ENCODE measurements around the gene OSTN.

The OSTN gene

DNA sequence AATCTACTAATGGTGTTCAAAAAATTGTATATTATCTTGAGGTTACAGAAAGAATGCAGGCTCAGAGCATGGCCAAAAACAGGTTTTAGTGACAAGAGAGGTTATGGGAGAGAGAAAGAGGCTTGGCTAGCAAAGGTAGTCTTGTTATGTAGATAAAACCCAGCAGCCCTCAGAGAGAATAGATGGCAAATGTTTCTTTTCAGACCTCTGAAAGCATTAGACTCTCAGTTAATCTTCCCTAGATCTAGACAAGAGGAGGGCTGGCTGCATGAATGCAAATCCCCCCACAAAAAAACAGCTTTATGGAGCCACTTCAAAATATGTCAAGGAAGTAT is 62.2 kb downstream of the OSTN start:
- no peak overlapping the region for H2AFZ ChIP-seq (ENCODE audit: low read length)
- no peaks in the 10 kb centered on the region for H3K9me2 ChIP-seq (replicated peaks; ENCODE audit: low read depth, low read length)
- no peaks in the 10 kb centered on the region for H3F3A ChIP-seq (ENCODE audit: low read depth)
- no peaks in the 10 kb centered on the region for H3K27me3 ChIP-seq (ENCODE audit: insufficient read depth, low read length, poor library complexity, severe bottlenecking)
- TF ChIP-seq EZH2phosphoT487 (IDR thresholded peaks at IDR 0.05; ENCODE audit: borderline replicate concordance), result no peak
- no peaks in the 10 kb centered on the region for H3K4me1 ChIP-seq (ENCODE audit: insufficient read depth, low read length, poor library complexity, severe bottlenecking)
- H3K9ac ChIP-seq (ENCODE audit: low read depth, low read length, poor library complexity, severe bottlenecking), result no peak overlapping the region
- H3K9me3 ChIP-seq (ENCODE audit: insufficient read depth, low read depth, low read length), result no peaks in the 10 kb centered on the region
- no peaks in the 10 kb centered on the region for H4K20me1 ChIP-seq (ENCODE audit: insufficient read depth, low read length, poor library complexity, severe bottlenecking)
- no peak overlapping the region for H3K4me3 ChIP-seq (ENCODE audit: low read length, poor library complexity, severe bottlenecking)
- no peak overlapping the region for H3K4me2 ChIP-seq (ENCODE audit: low read depth, low read length, poor library complexity, severe bottlenecking)
- no peaks in the 10 kb centered on the region for H3K79me2 ChIP-seq (ENCODE audit: insufficient read depth, low read length)
- no peaks in the 10 kb centered on the region for H3K36me3 ChIP-seq (ENCODE audit: insufficient read depth, low read length)

GRCh38 chr3:191262650-191263049 is 63.6 kb downstream of the OSTN start:
- Histone ChIP-seq H3K9me2 (replicated peaks; ENCODE audit: low read depth, low read length) (no peaks in the 10 kb centered on the region), H3K27me3 (ENCODE audit: insufficient read depth, low read length, poor library complexity, severe bottlenecking) (no peaks in the 10 kb centered on the region), H3K79me2 (ENCODE audit: insufficient read depth, low read length) (no peaks in the 10 kb centered on the region), H3K4me1 (ENCODE audit: insufficient read depth, low read length, poor library complexity, severe bottlenecking) (no peaks in the 10 kb centered on the region), H3K4me3 (ENCODE audit: low read length, poor library complexity, severe bottlenecking) (no peak overlapping the region), H2AFZ (ENCODE audit: low read length) (no peak overlapping the region), H3K4me2 (ENCODE audit: low read depth, low read length, poor library complexity, severe bottlenecking) (no peak overlapping the region), H3K36me3 (ENCODE audit: insufficient read depth, low read length) (no peaks in the 10 kb centered on the region), H3K9me3 (ENCODE audit: insufficient read depth, low read depth, low read length) (no peaks in the 10 kb centered on the region), H3K9ac (ENCODE audit: low read depth, low read length, poor library complexity, severe bottlenecking) (no peak overlapping the region), H4K20me1 (ENCODE audit: insufficient read depth, low read length, poor library complexity, severe bottlenecking) (no peaks in the 10 kb centered on the region), H3F3A (ENCODE audit: low read depth) (no peaks in the 10 kb centered on the region)
- TF ChIP-seq EZH2phosphoT487 (IDR thresholded peaks at IDR 0.05; ENCODE audit: borderline replicate concordance), result no peak
- TF ChIP-seq, protein P1, sequence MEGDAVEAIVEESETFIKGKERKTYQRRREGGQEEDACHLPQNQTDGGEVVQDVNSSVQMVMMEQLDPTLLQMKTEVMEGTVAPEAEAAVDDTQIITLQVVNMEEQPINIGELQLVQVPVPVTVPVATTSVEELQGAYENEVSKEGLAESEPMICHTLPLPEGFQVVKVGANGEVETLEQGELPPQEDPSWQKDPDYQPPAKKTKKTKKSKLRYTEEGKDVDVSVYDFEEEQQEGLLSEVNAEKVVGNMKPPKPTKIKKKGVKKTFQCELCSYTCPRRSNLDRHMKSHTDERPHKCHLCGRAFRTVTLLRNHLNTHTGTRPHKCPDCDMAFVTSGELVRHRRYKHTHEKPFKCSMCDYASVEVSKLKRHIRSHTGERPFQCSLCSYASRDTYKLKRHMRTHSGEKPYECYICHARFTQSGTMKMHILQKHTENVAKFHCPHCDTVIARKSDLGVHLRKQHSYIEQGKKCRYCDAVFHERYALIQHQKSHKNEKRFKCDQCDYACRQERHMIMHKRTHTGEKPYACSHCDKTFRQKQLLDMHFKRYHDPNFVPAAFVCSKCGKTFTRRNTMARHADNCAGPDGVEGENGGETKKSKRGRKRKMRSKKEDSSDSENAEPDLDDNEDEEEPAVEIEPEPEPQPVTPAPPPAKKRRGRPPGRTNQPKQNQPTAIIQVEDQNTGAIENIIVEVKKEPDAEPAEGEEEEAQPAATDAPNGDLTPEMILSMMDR (conservative IDR thresholded peaks at IDR 0.05; ENCODE audit: low read length), result no peak

DNA sequence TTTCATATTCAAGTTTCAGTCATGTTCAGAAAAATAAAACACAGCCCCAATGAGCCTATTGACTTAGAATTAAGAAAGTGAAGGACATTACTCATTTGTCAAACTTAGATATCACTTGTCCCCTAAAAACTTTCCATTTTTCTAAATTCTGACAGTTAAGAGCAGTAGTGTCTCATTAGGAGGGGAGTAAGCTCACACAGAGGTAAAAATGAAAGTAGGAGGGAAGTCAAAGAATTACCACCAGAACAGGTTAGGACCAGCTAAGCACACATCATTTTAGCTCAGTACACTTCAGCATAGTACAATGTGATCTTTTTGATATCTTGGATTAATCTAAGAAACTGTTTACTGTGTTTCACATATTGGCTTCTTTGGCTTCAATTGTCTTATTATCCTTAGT is 64.3 kb downstream of the OSTN start:
- no peak overlapping the region for H3K4me3 ChIP-seq (ENCODE audit: low read length, poor library complexity, severe bottlenecking)
- H3K79me2 ChIP-seq (ENCODE audit: insufficient read depth, low read length), result no peaks in the 10 kb centered on the region
- no peaks in the 10 kb centered on the region for H4K20me1 ChIP-seq (ENCODE audit: insufficient read depth, low read length, poor library complexity, severe bottlenecking)
- no peaks in the 10 kb centered on the region for H3K9me3 ChIP-seq (ENCODE audit: insufficient read depth, low read depth, low read length)
- no peaks in the 10 kb centered on the region for H3K9me2 ChIP-seq (replicated peaks; ENCODE audit: low read depth, low read length)
- no peaks in the 10 kb centered on the region for H3K27me3 ChIP-seq (ENCODE audit: insufficient read depth, low read length, poor library complexity, severe bottlenecking)
- no peak overlapping the region for H3K4me2 ChIP-seq (ENCODE audit: low read depth, low read length, poor library complexity, severe bottlenecking)
- peak overlapping the region; percentile 10; the same call in 1 of the 2 replicates for H2AFZ ChIP-seq (ENCODE audit: low read length)
- no peak overlapping the region for H3K9ac ChIP-seq (ENCODE audit: low read depth, low read length, poor library complexity, severe bottlenecking)
- H3K4me1 ChIP-seq (ENCODE audit: insufficient read depth, low read length, poor library complexity, severe bottlenecking), result no peaks in the 10 kb centered on the region
- H3K36me3 ChIP-seq (ENCODE audit: insufficient read depth, low read length), result no peaks in the 10 kb centered on the region
- H3F3A ChIP-seq (ENCODE audit: low read depth), result no peaks in the 10 kb centered on the region
- TF ChIP-seq EZH2phosphoT487 (IDR thresholded peaks at IDR 0.05; ENCODE audit: borderline replicate concordance), result no peak
- TF ChIP-seq, protein P1 (conservative IDR thresholded peaks at IDR 0.05; ENCODE audit: low read length), result no peak

GRCh38 chr3:191263850-191264249 is 64.8 kb downstream of the OSTN start:
- Histone ChIP-seq H3K36me3 (ENCODE audit: insufficient read depth, low read length) (no peaks in the 10 kb centered on the region), H3K4me2 (ENCODE audit: low read depth, low read length, poor library complexity, severe bottlenecking) (no peak overlapping the region), H3K4me1 (ENCODE audit: insufficient read depth, low read length, poor library complexity, severe bottlenecking) (no peaks in the 10 kb centered on the region), H3K9me2 (replicated peaks; ENCODE audit: low read depth, low read length) (no peaks in the 10 kb centered on the region), H3K27me3 (ENCODE audit: insufficient read depth, low read length, poor library complexity, severe bottlenecking) (no peaks in the 10 kb centered on the region), H3K79me2 (ENCODE audit: insufficient read depth, low read length) (no peaks in the 10 kb centered on the region), H3K4me3 (ENCODE audit: low read length, poor library complexity, severe bottlenecking) (no peak overlapping the region), H3K9me3 (ENCODE audit: insufficient read depth, low read depth, low read length) (no peaks in the 10 kb centered on the region), H2AFZ (ENCODE audit: low read length) (no peak overlapping the region), H4K20me1 (ENCODE audit: insufficient read depth, low read length, poor library complexity, severe bottlenecking) (no peaks in the 10 kb centered on the region), H3K9ac (ENCODE audit: low read depth, low read length, poor library complexity, severe bottlenecking) (no peak overlapping the region), H3F3A (ENCODE audit: low read depth) (no peaks in the 10 kb centered on the region)
- no peak for TF ChIP-seq EZH2phosphoT487 (IDR thresholded peaks at IDR 0.05; ENCODE audit: borderline replicate concordance)
- TF ChIP-seq, protein P1 (conservative IDR thresholded peaks at IDR 0.05; ENCODE audit: low read length), result no peak

Data from Loucy (cell line).